SJSA1 (cell line): ENCODE measurements around the gene SCN5A. TPM values are rescaled to one million over a fixed set of nuclear protein-coding genes. Genes with fewer than 3 reads are reported as not detected.
"Not testable (repeated sequence)": the region's sequence is repeated elsewhere in the genome, so short reads cannot be mapped to it uniquely, and the experiment has no call there.

Experiments used
- DNase-seq, 2 experiments: peaks; one replicate each; pipeline ENCODE4 v3.0.0-alpha.2; 2015 to 2020; ENCODE audit warnings: low spot score in 2 of 2, low read depth in 1 of 2
- H3K27ac ChIP-seq: fragments of 250-450 bp; sonication (Bioruptor Pico); 2 replicates; pipeline ENCODE4 v1.5.1; 2020; ENCODE audit warnings: mild to moderate bottlenecking, moderate library complexity
- H3K27me3 ChIP-seq: fragments of 250-450 bp; sonication (Bioruptor Pico); replicated peaks from 2 replicates; pipeline ENCODE4 v1.5.1; 2020; ENCODE audit warnings: mild to moderate bottlenecking, moderate library complexity
- H3K36me3 ChIP-seq: fragments of 250-450 bp; sonication (Bioruptor Pico); 2 replicates; pipeline ENCODE4 v1.5.1; 2020; ENCODE audit warnings: mild to moderate bottlenecking
- H3K4me1 ChIP-seq: fragments of 250-450 bp; sonication (Bioruptor Pico); replicated peaks from 2 replicates; pipeline ENCODE4 v1.6.1; 2021; ENCODE audit warnings: mild to moderate bottlenecking
- H3K4me3 ChIP-seq: fragments of 250-450 bp; sonication (Bioruptor Pico); 2 replicates; pipeline ENCODE4 v1.5.1; 2020; ENCODE audit warnings: mild to moderate bottlenecking
- H3K9me3 ChIP-seq: fragments of 250-450 bp; sonication (Bioruptor Pico); replicated peaks from 2 replicates; pipeline ENCODE4 v1.5.1; 2020; ENCODE audit warnings: mild to moderate bottlenecking
- total RNA-seq: library from RNA; depleted of rRNA; stranded (reverse); fragments of >200 nt; shearing (Covaris generic); gene quantifications from 2 replicates; pipeline ENCODE4 v1.2.3, GENCODE V29; 2014

Gene SCN5A
- total RNA-seq, 1 experiment from 2014 or later, result 1.6 TPM

DNA sequence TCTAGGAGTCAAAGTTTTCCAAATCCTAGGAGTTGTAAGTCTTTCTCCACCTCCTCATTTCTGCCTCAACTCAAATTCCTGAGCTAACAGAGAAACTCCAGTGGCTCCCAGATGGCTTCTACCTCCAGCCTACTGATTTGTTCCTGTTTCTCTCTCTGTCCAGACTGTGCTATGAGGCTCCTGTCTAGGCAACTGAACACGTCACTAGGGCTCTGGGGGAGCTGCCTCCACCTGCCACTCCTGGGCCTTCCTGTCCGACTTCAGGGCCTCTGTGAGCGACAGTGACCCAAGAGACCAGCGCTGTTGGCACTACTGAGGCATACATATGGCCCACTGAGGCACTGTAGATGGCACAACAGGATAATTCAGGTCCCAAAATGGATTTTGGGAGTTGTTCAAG, 82.0 kb downstream of the SCN5A start:
- Histone ChIP-seq H3K27me3 (no peaks in the 10 kb centered on the region), H3K9me3 (no peaks in the 10 kb centered on the region), H3K36me3 (no peaks in the 10 kb centered on the region), H3K4me3 (no peak overlapping the region), H3K27ac (no peak overlapping the region), H3K4me1 (no peaks in the 10 kb centered on the region)
- DNase-seq, result no peak

DNA sequence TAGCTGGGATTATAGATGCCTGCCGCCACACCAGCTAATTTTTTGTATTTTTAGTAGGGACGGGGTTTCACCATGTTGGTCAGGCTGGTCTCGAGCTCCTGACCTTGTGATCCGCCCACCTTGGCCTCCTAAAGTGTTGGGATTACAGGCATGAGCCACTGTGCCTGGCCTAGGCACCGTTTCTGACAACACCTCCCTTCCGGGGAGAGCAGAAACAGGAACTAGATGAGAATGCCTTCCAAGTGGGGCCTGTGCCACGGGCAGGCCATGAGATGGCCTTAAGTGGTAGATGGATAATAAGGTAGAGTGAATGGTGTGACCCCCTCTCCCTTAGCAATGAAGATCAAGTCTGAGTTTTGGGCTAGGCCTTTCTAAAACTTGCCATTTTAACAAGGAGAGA, 82.7 kb downstream of the SCN5A start:
- peak in 1 of 2 experiments; percentile 8 for DNase-seq
- not testable (repeated sequence) for H3K4me1 ChIP-seq, H3K36me3 ChIP-seq

DNA sequence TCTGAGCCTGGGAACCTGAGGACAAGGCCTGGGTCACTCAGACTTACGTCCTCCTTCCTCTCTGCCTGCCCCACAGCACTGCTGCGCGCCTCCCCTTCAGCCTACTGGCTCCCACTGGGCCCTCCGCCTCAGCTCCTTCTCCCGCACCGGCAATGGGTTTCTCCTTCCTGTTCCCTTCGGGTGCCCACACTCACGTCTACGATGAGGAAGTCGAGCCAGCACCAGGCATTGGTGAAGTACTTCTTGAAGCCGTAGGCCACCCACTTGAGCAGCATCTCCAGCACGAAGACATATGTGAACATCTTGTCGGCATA, 83.3 kb downstream of the SCN5A start:
- H3K9me3 ChIP-seq, result no peaks in the 10 kb centered on the region
- peak in 1 of 2 experiments; percentile 25 for DNase-seq
- H3K4me1 ChIP-seq, result no peaks in the 10 kb centered on the region
- no peak overlapping the region for H3K4me3 ChIP-seq
- H3K27ac ChIP-seq, result no peak overlapping the region
- H3K27me3 ChIP-seq, result no peaks in the 10 kb centered on the region
- H3K36me3 ChIP-seq, result no peaks in the 10 kb centered on the region

More for the DNA sequence above, 82.7 kb downstream of the SCN5A start:
- not testable (repeated sequence) for H3K27ac ChIP-seq, H3K9me3 ChIP-seq, H3K27me3 ChIP-seq, H3K4me3 ChIP-seq

DNA sequence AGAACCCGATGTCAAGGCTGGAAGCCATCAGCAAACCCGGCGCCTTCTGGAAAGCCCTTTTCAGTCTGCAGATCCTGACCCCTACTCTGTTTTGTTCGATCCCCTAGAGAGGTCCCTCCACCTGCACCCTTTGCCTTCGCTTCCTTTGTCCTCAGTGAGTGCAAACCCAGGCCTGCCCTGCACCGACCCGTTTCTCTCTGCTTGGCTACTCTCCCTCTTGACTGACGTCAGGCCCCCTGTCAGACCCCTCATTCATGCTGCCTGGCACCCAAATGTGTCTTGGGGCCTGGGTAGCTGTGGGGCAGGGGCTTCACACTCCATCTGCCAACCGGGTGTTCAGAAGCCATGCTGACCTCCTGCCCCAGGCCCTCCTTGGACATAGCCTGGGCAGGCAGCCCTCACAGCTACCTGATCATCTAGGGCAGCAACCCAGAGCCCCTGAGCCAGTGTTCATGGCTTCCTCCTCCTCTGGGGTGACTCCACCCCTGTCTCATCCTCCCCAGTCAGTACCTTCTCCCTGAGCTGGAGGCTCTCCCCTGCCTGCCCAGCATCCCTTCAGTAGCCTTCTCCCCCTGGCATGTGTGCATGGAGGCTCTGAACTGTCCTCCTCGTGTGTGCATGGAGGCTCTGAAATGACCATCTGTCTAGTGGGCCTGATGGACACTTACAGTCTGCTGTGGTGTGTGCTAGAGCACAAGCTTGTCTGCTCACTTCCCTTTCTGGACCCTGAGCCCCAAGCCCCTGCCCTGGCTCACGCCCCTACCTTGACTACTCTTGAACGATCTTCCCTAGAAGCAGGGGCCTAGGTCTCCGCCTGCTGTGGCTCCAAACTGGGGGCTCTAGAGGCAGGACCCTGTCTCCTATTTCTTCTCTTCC, 83.9 kb downstream of the SCN5A start:
- Histone ChIP-seq H3K4me3 (no peak overlapping the region), H3K36me3 (no peaks in the 10 kb centered on the region), H3K27ac (no peak overlapping the region), H3K9me3 (no peaks in the 10 kb centered on the region), H3K4me1 (no peaks in the 10 kb centered on the region), H3K27me3 (no peaks in the 10 kb centered on the region)
- peak in 1 of 2 experiments; percentile 37 for DNase-seq

DNA sequence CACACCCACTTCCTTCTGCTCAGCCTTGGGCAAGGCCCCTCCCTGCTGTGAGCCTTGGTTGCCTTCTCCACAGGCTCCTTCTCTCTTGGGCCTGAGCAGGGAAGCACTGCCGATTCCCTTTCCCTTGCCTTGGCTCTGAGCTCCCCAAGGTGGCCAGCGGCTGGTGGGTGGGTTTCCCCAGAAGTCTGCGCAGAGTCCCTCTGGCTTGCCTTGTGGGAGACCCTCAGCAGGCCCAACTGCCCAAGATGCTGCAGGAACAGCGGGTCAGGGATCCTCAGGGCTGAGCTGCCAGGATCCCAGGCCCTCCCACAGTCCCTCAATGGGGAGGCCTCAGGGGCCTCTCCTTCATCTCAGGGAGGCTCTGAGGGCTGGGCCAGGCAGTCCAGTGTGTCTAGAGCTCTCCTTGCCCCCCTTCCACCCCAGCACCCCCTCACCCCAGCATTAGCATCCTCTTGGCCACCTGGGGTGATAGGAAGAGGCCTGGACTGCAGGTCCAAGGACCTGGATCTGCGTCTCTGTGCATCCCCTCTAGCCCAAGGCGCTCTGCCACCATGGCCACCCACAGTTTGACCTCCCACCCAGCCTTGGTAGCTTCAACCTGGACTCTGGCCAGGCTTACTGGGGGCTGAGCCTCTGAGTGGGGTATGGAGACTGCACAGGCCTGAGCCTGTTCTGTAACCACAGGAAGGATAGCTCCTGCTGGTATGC, 84.7 kb downstream of the SCN5A start:
- no peaks in the 10 kb centered on the region for H3K36me3 ChIP-seq
- H3K4me3 ChIP-seq, result no peak overlapping the region
- no peaks in the 10 kb centered on the region for H3K27me3 ChIP-seq
- H3K4me1 ChIP-seq, result no peaks in the 10 kb centered on the region
- peak in 1 of 2 experiments; percentile 23 for DNase-seq
- H3K27ac ChIP-seq, result no peak overlapping the region
- no peaks in the 10 kb centered on the region for H3K9me3 ChIP-seq

DNA sequence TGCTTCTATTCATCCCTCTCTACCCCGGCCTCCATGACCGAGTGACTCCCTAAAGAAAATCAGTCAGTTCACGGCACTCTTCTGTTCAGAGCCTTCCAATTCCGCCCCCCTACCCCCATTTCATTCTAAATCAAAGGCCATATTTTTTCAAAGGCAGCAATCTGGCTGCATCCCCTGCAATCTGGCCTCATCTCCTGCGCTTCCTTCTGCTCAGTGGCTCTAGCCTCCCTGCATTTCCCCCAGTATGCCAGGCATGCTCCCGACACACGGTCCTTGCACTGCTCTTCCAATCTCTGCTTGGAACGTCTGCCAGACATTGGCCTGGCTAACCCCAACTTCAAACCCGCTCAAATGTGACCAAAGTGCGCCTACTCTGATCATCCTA, 85.6 kb downstream of the SCN5A start:
- Histone ChIP-seq H3K27ac (no peak overlapping the region), H3K36me3 (no peaks in the 10 kb centered on the region), H3K4me3 (no peak overlapping the region), H3K9me3 (no peaks in the 10 kb centered on the region), H3K4me1 (no peaks in the 10 kb centered on the region), H3K27me3 (no peaks in the 10 kb centered on the region)
- DNase-seq, result no peak

DNA sequence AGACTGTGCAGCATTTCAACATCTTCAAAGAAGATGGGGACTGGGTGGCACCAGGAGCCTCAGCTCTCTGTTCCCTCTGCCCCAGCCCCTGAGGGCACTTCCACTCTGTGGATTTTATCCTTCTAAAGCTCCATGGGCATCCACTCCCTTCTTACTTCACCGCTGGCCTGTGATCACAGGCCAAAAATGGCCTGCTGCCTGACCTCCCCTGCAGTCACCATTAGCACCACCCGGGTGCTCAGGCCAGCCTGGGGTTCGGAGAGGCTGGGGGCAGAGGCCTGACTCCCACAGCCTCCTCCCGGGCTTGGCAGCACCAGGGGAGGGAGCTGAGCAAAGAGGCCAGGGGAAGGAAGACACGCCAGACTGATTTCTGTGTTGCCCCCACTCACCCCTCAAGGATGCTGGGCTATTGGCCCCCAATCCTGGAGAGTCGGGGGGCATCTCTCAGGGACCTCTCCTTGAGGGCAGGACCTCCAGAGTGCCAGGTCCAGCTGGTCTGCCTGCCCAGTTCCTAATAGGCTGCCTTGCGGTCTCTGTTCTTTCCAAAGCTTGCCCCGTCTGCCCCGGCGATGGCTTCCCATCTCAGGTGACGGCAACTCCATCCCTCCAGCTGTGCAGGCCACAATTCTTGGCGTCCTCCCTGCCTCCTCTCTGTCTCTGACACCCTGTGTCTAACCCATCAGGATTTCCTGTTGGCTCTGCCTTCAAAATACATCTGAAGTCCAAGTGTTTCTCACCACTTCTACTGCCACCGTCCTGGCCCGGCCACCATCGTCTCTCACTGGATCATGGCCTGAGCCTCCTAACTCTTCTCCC, 86.2 kb downstream of the SCN5A start:
- DNase-seq, result peak in 1 of 2 experiments; percentile 26
- no peaks in the 10 kb centered on the region for H3K36me3 ChIP-seq

DNA sequence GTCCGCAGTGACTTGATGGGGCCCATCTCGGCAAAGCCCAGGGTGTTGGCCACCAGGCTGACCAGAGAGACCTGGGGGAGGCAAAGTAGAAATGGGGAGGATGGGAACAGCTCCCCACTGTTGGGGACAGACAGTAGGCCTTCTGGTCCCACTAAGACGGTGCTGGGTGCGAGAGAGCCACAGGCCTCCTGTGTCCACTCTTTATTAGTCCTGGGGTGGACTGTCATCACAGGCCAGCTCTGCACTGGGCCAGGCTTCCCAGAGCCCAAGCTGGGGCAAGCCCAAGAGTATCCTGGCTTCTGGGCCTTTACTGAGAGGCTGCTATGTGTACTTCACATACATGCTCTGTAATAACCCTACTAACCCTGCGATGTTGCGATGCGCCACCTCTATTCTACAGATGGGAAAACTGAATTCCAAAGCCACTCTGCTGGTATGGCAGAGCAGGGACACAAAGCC, 87.0 kb downstream of the SCN5A start:
- no peaks in the 10 kb centered on the region for H3K9me3 ChIP-seq
- no peak for DNase-seq
- no peak overlapping the region for H3K4me3 ChIP-seq
- no peaks in the 10 kb centered on the region for H3K27me3 ChIP-seq
- H3K36me3 ChIP-seq, result no peaks in the 10 kb centered on the region
- no peaks in the 10 kb centered on the region for H3K4me1 ChIP-seq
- no peak overlapping the region for H3K27ac ChIP-seq

More for the DNA sequence above, 86.2 kb downstream of the SCN5A start:
- H3K27me3 ChIP-seq, result no peaks in the 10 kb centered on the region
- H3K4me1 ChIP-seq, result no peaks in the 10 kb centered on the region
- no peaks in the 10 kb centered on the region for H3K9me3 ChIP-seq
- H3K27ac ChIP-seq, result no peak overlapping the region
- no peak overlapping the region for H3K4me3 ChIP-seq

DNA sequence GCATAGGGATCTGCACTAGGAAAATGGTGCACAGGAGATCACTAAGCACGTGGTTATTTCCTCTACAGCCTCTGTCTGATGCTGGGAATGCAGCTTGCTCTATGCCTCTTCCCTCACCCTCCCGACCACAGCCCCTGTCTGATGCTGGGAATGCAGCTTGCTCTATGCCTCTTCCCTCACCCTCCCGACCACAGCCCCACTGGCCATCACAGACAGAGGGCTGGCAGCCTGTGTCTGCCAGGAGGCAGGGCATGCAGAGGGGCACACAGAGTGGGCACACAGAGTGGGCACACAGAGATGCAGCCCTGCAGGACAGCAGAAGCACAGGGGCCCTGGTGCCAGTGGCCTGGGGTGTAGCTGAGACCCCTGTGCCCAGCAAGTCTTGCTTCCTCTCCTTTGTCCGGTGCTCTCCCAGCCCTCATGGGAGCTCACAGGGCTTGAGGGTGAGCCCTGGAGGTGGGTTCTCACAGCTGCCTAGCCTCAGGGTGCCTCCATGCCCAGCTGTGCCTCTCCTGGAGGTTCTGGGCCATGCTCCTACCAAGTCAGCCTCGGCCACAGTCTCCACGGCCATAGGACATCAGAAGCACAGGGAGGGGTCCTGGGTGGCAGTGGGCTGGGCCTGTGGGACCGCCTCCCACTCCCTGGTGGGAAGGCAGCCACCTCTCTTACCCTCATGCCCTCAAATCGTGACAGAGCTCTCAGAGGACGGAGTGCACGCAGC, 87.6 kb downstream of the SCN5A start:
- Histone ChIP-seq H3K36me3 (no peaks in the 10 kb centered on the region), H3K4me1 (no peaks in the 10 kb centered on the region), H3K27ac (no peak overlapping the region), H3K9me3 (no peaks in the 10 kb centered on the region), H3K4me3 (no peak overlapping the region), H3K27me3 (no peaks in the 10 kb centered on the region)
- peak in 1 of 2 experiments; percentile 21 for DNase-seq

DNA sequence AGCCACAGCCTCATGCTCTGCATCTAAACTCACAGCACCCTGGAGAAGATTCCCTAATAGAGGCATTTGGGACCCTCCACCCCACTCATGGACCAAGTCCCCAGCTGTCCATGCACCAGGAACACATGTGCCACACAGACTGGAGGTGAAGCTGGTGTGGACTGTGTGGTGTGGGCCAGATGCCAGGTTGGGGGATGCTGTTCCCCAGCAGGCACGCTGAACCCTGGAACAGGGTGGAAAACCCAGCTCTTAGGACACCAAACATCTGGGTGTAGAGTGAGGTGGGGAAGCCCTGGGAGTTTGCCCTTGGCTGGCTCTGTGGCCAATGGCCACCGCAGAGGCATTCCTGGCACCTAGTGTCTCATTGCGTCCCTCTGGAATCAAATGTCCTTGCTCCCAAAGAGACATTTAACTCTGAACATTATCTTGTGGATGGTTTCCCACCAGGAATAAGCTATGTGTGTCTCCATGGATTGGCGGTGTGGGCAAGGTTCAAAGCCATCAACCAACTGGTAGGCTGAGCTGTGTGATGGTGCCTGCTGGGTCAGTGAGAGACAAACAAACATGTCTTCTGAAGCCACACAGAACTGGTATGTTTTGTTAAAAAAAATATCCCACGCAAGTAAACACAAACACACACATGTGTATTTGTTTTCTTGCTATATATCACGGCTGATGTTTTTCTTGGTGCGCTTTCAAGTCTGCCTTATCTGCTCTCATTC, 88.3 kb downstream of the SCN5A start:
- DNase-seq, result peak in 1 of 2 experiments; percentile 28
- H3K4me1 ChIP-seq, result no peaks in the 10 kb centered on the region
- H3K27me3 ChIP-seq, result no peaks in the 10 kb centered on the region
- no peak overlapping the region for H3K27ac ChIP-seq
- no peak overlapping the region for H3K4me3 ChIP-seq
- H3K36me3 ChIP-seq, result no peaks in the 10 kb centered on the region
- no peaks in the 10 kb centered on the region for H3K9me3 ChIP-seq

DNA sequence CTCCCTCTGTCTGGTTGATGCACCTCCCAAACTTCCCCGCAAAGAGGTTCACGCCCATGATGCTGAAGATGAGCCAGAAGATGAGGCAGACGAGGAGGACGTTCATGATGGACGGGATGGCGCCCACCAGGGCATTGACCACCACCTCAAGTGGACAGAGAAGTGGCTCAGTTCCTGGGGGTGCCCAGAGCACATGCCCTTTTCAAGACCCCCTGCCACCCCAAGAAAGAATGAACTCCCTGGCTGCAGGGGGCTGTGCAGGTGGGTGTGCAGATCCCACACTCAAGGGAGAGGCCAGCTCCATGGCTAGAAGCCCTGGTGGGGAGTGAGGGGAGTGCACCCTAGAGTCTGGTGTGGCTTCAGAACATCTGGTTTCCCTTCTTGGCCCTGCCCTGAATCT, 89.2 kb downstream of the SCN5A start:
- no peaks in the 10 kb centered on the region for H3K27me3 ChIP-seq
- no peaks in the 10 kb centered on the region for H3K36me3 ChIP-seq
- no peak overlapping the region for H3K4me3 ChIP-seq
- no peak overlapping the region for H3K27ac ChIP-seq
- DNase-seq, result peak in 1 of 2 experiments; percentile 21
- H3K9me3 ChIP-seq, result no peaks in the 10 kb centered on the region
- H3K4me1 ChIP-seq, result no peaks in the 10 kb centered on the region

DNA sequence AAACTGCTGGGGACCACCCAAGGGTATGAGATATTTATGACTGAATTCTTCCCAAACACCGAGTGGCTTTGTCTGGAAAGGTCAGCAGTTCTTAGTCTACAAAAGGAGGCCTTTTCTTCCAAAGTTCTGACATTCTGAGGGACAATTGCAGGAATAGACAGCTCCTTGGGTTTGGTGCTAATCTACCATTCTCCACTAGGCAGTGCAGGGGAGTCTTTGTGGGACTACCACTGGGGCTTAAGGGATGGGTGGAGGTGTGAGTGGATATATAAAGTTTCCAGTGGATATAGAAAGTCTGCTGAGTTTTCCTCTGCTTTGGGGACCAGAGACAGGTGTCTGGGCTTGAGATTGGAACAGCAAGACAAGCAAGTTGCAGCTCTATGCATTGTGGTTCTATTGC, 90.6 kb downstream of the SCN5A start:
- Histone ChIP-seq H3K4me3 (no peak overlapping the region), H3K9me3 (no peaks in the 10 kb centered on the region), H3K4me1 (no peaks in the 10 kb centered on the region), H3K36me3 (no peaks in the 10 kb centered on the region), H3K27ac (no peak overlapping the region), H3K27me3 (no peaks in the 10 kb centered on the region)
- DNase-seq, result no peak
